ENCODE measurements around the gene ASB4. TPM values are rescaled to one million over a fixed set of nuclear protein-coding genes. Genes with fewer than 3 reads are reported as not detected.

The ASB4 gene
- total and polyA plus RNA-seq, 2 donors (not counting 3 experiments of a cell fraction or from before 2014, with no cell fraction given): not detected

- Histone ChIP-seq H3K36me3 (ENCODE audit: control insufficient read depth in 2 of 2, extremely low read depth in 1 of 2, insufficient read depth in 2 of 2, low read length in 2 of 2) (no peaks in the 10 kb centered on the region), H3K79me2 (ENCODE audit: control insufficient read depth, insufficient read depth, low read length) (no peaks in the 10 kb centered on the region), H2AFZ (ENCODE audit: low read depth, low read length) (no peak overlapping the region), H3K4me2 (ENCODE audit: insufficient read depth, low read length) (no peak overlapping the region), H4K20me1 (replicated peaks; ENCODE audit: control insufficient read depth, extremely low read depth, insufficient read depth, low read length) (no peaks in the 10 kb centered on the region), H3K9me3 (replicated peaks; ENCODE audit: control insufficient read depth, insufficient read depth, low read length) (no peaks in the 10 kb centered on the region), H3K4me1 (ENCODE audit: control insufficient read depth, extremely low read depth, insufficient read depth, low read length) (no peaks in the 10 kb centered on the region), H3K9ac (replicated peaks; ENCODE audit: extremely low read depth, insufficient read depth, low read length) (no peak overlapping the region), H3K4me3 (replicated peaks in 1 of 3; ENCODE audit: insufficient read depth in 1 of 3, low read depth in 1 of 3, low read length in 3 of 3) (no peak overlapping the region), H3K27ac (ENCODE audit: insufficient read depth, low read depth, low read length) (no peak overlapping the region), H3K27me3 (ENCODE audit: control insufficient read depth in 2 of 2, insufficient read depth in 2 of 2, low read length in 2 of 2) (peaks cover 0 to 6% of the 10 kb centered on the region in 2 experiments), H3K9me1 (replicated peaks; ENCODE audit: control insufficient read depth, extremely low read depth, insufficient read depth, low read length) (no peaks in the 10 kb centered on the region)
- intact Hi-C loops (cut with micrococcal nuclease): no loop called here
- BruUV-seq (replicated peaks): no TSS peak
- CTCF ChIA-PET: interaction anchor here (0.5 to 8.0 kb wide), 7 partner anchors 8 to 1033 kb away, joined by 3 to 131 read pairs (median 4); no protein-coding TSS in a partner anchor
- FAIRE-seq: no peak
- POLR2A ChIA-PET: no interaction called here
- DNase-seq (ENCODE audit: low read depth, low spot score): no peak
- dilution Hi-C loops (cut with MboI; ENCODE audit: extremely low pct_ligation_motif_present, low sequenced_read_pairs): no loop called here
- TF ChIP-seq POLR2A (IDR thresholded peaks at IDR 0.05; ENCODE audit: low read depth, low read length): no peak
- TF ChIP-seq GATA2 (IDR thresholded peaks at IDR 0.05; ENCODE audit: insufficient read depth, insufficient read length, low read depth, low read length): no peak
These were observed 3.3 kb upstream of the ASB4 start for GRCh38 chr7:95482424-95482823.

- Histone ChIP-seq H2AFZ (ENCODE audit: low read depth, low read length) (no peak overlapping the region), H3K79me2 (ENCODE audit: control insufficient read depth, insufficient read depth, low read length) (no peaks in the 10 kb centered on the region), H3K9me1 (replicated peaks; ENCODE audit: control insufficient read depth, extremely low read depth, insufficient read depth, low read length) (no peaks in the 10 kb centered on the region), H3K9ac (replicated peaks; ENCODE audit: extremely low read depth, insufficient read depth, low read length) (no peak overlapping the region), H4K20me1 (replicated peaks; ENCODE audit: control insufficient read depth, extremely low read depth, insufficient read depth, low read length) (no peaks in the 10 kb centered on the region), H3K4me1 (ENCODE audit: control insufficient read depth, extremely low read depth, insufficient read depth, low read length) (no peaks in the 10 kb centered on the region), H3K27ac (ENCODE audit: insufficient read depth, low read depth, low read length) (no peak overlapping the region), H3K9me3 (replicated peaks; ENCODE audit: control insufficient read depth, insufficient read depth, low read length) (no peaks in the 10 kb centered on the region), H3K27me3 (ENCODE audit: control insufficient read depth in 2 of 2, insufficient read depth in 2 of 2, low read length in 2 of 2) (peaks cover 1 to 3% of the 10 kb centered on the region in 2 experiments), H3K4me3 (replicated peaks in 1 of 3; ENCODE audit: insufficient read depth in 1 of 3, low read depth in 1 of 3, low read length in 3 of 3) (no peak overlapping the region), H3K36me3 (ENCODE audit: control insufficient read depth in 2 of 2, extremely low read depth in 1 of 2, insufficient read depth in 2 of 2, low read length in 2 of 2) (no peaks in the 10 kb centered on the region), H3K4me2 (ENCODE audit: insufficient read depth, low read length) (no peak overlapping the region)
- ChIA-PET CTCF (interaction anchor here (0.5 to 3.6 kb wide), 6 partner anchors 8 to 326 kb away, joined by 3 to 25 read pairs (median 8); no protein-coding TSS in a partner anchor), POLR2A (no interaction called here)
- no TSS peak for BruUV-seq (replicated peaks)
- FAIRE-seq (no peak), DNase-seq (ENCODE audit: low read depth, low spot score) (no peak)
- intact Hi-C loops (cut with micrococcal nuclease): no loop called here
- TF ChIP-seq POLR2A (IDR thresholded peaks at IDR 0.05; ENCODE audit: low read depth, low read length) (no peak), JUN (IDR thresholded peaks at IDR 0.05; ENCODE audit: borderline replicate concordance, insufficient read depth, insufficient read length, low read depth) (no peak), FOS (IDR thresholded peaks at IDR 0.05; ENCODE audit: borderline replicate concordance, insufficient read depth, low read length) (no peak), GATA2 (IDR thresholded peaks at IDR 0.05; ENCODE audit: insufficient read depth, insufficient read length, low read depth, low read length) (no peak), MAX (IDR thresholded peaks at IDR 0.05; ENCODE audit: insufficient read depth, insufficient read length) (no peak), CTCF (IDR thresholded peaks at IDR 0.05; ENCODE audit: extremely low read depth in 1 of 2, insufficient read depth in 1 of 2, low read depth in 1 of 2, low read length in 2 of 2) (no peak), EZH2 (IDR thresholded peaks at IDR 0.05; ENCODE audit: borderline replicate concordance, low read depth, low read length, severe bottlenecking) (no peak), POLR2AphosphoS5 (IDR thresholded peaks at IDR 0.05; ENCODE audit: insufficient read depth, low read depth, low read length) (no peak), MYC (IDR thresholded peaks at IDR 0.05; ENCODE audit: low read depth, low read length) (no peak)
- dilution Hi-C loops (cut with MboI; ENCODE audit: extremely low pct_ligation_motif_present, low sequenced_read_pairs): no loop called here
These were observed 4.6 kb downstream of the ASB4 start for GRCh38 chr7:95490231-95490762.

Data from endothelial cell of umbilical vein (primary cell).